Activated CD4-positive, alpha-beta T cell treated with anti-CD3 and anti-CD28 coated beads, Interleukin-2, amount 50 U/mL, for 16 hours (primary cell): ENCODE data around the gene INHBB.

Experiments used
- DNase-seq: peaks from one replicate; pipeline ENCODE4 v3.0.0-alpha.2; 2020

Gene INHBB

DNA sequence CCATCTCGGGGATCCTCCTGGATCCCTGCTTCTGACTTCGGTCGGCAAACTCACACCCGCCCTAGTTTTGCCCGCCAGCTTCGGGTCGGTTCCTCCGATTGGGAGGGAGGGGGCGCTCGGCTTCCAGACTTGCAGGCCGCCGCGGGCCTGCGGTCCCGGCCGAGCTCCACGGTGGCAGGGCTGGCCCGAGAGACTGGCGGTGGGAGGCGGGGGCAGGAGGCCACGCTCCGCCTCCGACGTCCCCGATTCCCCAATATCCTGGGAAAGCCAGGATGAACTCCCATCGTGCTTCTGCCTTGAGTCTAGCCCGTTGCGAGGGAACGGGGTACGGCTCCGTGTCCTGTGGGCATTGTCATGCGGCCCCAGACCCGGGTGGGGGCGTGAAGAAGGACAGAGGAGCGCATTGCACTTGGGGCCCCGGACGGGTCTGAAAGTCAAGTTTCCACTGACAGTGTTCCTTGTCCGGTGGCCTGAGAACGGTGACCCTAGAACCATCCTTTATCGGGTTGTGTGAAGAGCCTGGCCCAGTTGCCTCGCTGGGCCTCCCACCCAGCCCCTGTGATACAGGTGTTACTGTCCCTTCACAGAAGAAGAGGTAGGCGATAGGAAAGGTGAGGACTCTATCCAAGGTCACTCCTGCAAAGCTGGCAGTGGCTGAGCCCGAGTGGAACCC is 2.4 kb upstream of the INHBB start:
- DNase-seq = peak; percentile 64

DNA sequence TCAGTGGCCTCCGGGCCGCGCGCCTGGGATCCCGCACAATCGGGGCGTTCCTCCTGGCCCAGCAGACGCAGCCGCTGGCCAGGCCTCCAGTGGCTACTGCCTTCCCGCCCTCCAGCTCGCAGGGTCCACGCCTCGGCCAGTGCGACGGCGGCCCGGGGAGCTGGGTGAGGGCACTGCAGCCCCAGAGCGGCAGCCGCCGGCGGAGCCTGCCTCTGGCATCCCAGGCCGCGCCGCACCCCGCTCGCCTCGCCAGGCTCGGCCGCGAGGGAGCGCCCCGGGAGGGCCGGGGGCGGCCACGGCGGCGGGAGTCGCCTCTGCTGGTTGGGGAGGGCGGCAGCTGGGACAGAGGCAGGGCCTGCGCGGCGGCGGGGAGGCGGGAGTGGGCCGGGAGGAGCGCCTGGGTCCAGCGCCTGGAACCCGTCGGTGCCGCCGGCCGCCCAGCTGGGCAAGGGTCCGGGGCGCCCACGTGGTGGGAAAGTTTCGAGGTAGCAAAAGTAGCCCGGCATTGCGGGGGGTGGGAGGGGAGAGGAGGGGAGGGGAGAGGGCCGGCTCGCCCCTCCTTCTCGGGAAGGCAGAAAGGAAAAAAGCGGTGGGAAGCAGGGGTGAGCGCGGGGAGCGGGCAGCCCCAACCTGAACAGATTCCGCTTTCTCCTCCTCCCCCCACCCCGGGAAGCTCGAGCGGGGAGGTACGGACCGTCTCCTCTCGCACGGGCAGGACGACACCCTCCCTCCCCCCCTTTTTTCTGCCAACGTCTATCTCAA is 1.5 kb upstream of the INHBB start:
- DNase-seq = no peak

DNA sequence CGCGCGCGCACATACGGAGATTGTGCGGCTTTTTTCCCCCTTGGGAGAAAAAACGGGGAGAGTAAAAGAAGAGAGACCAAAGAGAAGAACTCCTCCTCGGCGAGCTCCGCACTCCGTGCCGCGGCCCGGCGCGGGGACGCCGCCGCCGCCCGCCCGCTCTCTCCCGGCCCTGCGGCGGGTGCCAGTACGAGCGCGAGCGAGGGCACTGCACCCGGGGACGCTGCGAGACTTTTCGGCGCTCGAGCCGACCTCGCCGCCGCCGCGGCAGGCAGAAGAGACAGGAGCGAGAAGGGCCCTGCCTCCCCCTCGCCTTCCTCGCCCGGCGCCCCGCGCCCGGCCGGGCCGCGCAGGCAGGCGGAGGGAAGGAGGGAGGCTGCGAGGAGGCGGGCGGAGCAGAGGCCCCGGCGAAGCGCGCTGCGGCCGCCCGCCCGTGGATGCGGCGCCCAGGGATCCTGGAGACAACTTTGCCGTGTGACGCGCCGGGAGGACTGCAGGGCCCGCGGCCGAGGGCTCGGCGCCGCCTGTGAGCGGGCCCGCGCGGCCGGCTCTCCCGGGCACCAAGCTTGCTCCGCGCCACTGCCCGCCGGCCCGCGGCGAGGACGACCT is 857 bp upstream of the INHBB start:
- peak; percentile 18 for DNase-seq

DNA sequence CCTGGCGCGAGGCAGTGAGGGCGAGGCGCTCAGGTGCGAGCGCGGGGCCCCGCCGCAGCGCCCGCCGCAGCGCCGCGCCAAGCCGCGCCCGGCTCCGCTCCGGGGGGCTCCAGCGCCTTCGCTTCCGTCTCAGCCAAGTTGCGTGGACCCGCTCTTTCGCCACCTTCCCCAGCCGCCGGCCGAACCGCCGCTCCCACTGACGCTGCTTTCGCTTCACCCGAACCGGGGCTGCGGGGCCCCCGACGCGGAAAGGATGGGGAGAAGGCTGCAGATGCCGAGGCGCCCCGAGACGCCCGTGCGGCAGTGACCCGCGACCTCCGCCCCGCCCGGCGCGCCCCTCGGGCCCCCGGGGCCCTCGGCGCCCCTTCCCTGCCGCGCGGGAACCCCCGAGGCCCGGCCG is 328 bp upstream of the INHBB start:
- DNase-seq = no peak

DNA sequence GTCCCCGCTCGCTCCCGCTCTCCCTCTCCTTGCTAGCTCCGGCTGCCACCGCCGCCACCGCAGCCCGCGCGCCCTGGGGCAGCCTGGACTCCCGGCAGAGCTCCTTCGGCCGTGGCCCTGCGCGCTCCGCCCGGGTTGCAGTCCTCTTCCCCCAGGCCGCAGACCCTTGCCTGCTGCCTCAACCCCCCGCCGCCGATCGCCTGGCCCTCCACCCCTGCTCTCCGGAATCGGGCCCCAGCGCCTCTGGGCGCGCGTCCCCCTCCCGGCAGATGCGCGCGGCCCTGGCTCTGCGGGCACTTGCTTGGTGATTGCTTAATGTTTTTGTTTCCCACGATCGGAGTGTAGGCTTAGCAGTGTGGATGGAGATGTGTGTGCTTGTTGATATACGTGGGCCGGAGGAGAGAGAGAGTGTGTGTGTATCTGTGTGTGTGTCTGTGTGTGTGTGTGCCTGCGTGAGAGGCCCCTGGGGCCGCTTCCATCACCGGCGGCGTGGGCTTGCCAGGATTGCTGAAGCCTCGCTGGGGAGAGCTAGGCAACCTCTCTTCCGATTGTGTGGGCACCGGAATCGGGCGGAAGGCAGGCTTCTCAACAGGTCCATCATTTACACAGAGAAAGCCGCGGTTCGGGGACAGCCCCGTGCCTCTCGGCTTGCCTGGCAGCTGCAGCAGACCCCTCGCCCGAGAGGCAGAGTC is 877 bp downstream of the INHBB start:
- no peak for DNase-seq

DNA sequence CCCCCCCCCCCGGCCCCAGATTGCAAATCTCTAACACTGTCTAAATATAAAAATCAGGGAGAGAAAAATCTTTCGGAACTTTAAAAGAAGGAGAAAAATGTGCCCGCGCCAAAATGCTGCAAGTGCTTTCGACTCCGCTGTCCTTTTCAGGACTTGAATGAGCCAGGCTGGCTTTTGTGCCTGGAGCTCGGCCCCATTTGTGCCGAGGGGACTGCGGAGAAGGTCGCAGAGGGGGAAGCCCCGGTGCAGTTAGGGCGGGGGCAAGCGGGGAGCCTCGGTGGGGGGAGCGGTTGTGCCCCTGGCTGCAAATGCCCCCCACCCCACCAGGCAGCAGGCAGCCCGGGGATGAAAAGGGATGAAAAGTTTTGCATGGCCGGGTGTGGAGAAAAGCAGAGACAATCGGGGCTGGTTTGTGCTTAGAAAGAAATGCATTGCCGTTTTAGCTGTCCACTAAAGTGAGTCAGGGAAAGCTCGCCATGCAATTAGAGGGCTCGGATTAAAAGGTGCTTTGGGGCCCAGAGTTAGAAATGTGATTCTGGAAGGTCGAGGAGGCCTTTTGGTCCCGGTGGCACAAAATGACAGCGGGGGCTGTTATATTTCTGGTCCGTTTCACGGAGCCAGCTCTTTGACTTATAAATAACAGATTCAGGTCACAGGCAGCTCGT is 1.6 kb downstream of the INHBB start:
- no peak for DNase-seq

DNA sequence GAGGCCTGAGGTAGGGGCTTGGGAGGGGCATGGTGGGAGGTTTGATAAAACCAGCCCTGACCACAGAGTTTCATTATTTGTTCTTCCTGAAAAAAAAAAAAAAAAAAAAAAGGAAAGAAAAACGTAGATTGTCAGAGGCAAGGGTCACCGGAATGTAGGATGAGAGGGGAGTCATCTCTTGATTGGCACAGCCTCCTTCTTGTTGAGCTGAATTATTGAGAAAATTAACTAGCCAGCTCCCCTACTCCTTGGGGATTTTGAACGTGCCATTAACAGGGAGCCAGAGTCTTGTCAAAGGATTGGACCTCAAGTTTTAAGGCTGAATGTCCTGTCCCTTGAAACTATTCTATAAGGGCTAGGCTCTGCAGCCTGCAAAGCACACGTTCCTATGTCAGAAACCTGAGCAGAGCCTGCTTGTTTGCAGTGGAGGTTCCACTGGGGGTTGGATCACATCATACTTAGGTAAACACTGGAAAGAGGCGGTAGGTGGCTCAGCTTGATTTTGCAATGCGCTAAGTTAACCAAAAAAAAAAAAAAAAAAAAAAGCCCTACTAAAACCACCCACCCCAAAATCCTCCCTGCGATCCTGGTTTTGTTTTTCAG is 2.3 kb downstream of the INHBB start:
- no peak for DNase-seq

DNA sequence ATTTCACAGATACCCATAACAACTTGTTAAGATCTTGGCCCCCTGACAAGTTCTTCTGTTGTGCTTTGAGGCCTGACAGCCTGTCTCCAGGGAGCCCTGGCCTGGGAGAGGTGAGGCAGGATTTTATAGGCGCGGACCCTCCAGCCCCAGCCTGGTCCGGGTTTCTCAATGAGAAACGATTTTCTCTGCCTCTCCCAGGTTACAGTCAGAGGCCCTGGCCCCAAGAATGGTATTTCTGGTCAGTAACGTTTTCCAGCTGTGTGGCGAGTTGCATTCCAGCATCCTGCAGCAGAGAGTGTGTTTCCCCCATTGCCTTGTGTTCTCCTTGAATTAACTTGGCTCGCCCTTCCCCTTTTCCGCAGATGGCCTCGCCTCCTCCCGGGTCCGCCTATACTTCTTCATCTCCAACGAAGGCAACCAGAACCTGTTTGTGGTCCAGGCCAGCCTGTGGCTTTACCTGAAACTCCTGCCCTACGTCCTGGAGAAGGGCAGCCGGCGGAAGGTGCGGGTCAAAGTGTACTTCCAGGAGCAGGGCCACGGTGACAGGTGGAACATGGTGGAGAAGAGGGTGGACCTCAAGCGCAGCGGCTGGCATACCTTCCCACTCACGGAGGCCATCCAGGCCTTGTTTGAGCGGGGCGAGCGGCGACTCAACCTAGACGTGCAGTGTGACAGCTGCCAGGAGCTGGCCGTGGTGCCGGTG is 3.0 kb downstream of the INHBB start:
- DNase-seq = no peak

DNA sequence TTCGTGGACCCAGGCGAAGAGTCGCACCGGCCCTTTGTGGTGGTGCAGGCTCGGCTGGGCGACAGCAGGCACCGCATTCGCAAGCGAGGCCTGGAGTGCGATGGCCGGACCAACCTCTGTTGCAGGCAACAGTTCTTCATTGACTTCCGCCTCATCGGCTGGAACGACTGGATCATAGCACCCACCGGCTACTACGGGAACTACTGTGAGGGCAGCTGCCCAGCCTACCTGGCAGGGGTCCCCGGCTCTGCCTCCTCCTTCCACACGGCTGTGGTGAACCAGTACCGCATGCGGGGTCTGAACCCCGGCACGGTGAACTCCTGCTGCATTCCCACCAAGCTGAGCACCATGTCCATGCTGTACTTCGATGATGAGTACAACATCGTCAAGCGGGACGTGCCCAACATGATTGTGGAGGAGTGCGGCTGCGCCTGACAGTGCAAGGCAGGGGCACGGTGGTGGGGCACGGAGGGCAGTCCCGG is 3.5 kb downstream of the INHBB start:
- DNase-seq = no peak

DNA sequence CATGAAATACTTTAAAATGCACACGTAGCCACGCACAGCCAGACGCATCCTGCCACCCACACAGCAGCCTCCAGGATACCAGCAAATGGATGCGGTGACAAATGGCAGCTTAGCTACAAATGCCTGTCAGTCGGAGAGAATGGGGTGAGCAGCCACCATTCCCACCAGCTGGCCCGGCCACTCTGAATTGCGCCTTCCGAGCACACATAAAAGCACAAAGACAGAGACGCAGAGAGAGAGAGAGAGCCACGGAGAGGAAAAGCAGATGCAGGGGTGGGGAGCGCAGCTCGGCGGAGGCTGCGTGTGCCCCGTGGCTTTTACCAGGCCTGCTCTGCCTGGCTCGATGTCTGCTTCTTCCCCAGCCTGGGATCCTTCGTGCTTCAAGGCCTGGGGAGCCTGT is 4.1 kb downstream of the INHBB start:
- no peak for DNase-seq

DNA sequence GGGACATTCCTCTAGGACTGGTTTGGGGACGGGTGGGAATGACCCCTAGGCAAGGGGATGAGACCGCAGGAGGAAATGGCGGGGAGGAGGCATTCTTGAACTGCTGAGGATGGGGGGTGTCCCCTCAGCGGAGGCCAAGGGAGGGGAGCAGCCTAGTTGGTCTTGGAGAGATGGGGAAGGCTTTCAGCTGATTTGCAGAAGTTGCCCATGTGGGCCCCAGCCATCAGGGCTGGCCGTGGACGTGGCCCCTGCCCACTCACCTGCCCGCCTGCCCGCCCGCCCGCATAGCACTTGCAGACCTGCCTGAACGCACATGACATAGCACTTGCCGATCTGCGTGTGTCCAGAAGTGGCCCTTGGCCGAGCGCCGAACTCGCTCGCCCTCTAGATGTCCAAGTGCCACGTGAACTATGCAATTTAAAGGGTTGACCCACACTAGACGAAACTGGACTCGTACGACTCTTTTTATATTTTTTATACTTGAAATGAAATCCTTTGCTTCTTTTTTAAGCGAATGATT is 4.9 kb downstream of the INHBB start:
- DNase-seq = no peak

DNA sequence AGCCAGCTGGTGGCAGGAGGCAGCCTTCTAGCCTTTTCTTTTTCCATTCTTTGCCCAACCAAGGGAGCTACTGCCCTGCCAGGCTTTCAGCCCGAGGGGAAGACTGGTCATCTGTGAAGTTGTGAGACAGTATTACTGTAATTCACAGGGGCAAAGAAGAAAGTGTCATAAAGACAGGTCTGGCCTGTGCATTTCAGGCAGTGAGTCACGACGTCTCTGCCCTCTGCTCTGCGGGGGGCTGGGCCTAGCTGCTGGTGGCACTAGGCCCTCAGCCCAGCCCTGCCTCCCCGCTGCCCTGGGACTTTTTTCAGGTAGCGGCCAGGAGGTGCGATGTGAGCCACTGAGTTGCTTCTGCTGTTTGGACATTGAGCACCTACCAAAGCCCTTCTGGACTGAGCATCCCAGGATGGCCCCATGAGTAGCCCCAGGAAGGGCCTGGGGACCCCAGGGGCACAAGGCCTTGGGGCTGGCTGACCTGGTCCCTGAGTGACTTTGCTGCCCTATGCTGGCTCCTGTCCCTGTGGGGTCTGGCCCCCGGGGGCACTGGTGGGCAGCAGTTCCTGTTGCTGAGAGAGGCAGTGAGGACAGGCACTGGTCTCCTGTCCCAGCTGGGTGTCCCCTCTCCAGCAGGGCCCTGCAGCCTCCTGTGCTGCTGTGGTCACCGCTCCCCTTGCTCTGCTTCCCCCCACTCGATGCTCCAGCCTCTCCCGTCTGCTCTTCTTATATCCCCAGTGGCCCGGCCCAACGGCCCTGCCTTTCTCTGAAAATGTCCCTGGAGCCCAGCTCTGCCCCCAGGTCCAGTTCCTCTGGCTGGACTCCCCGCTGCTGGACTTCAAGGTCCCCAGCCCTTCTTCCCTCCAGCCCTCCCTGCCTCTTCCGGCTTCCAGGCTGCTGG is 7.0 kb downstream of the INHBB start:
- no peak for DNase-seq

DNA sequence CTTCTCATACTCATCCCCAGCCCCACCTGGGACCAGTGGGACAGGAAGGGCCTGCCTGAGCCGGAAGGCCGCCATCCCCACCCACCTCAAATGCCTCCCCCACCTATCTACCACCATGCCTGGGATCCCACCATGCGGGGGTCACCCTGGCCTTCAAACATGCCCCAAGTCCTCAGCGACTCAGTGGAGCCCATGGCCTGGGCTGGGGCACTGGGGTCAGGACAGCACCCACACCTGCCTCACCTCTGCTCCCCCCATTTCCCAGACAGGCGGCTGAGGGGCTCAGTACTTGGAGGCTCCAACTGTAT is 7.6 kb downstream of the INHBB start:
- no peak for DNase-seq

DNA sequence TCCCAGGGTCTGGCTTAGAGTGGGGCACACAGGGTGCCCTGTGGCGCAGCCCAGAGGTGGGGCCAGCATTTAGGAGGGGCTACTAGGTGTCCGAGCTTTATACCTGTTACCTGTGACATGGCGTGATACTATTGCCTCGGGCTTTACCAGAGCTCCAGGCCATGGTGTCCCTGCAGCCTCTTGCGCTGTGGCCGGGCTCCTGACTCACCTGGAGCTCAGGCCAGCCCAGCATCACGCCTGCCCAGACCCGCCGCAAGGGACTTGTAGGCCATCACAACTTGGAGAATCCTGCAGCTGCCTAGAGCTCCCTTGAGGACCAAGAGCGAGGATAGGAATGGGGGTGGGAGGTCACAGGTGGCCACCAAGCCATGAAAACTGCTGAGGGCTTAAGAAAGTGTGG is 8.0 kb downstream of the INHBB start:
- no peak for DNase-seq

DNA sequence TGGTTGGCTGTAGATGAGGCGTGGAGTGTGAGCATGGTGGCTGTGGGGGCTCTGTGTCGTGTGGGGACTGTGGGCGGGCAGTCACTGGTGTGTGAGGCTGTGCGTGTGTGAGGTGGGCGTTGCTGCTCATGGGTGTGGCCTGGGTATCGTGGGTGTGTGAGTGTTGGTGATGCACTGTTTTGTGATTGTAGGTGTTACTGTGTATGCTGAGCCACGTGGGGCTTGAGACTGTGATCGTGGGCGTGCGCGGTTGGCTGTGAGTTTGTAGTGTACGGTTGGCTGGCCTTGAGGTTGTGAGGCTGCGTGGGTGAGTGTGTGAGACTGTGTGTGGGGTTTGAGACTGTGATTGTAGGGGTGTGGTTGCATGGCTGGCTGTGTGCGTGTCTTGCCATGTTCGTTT is 8.5 kb downstream of the INHBB start:
- no peak for DNase-seq

DNA sequence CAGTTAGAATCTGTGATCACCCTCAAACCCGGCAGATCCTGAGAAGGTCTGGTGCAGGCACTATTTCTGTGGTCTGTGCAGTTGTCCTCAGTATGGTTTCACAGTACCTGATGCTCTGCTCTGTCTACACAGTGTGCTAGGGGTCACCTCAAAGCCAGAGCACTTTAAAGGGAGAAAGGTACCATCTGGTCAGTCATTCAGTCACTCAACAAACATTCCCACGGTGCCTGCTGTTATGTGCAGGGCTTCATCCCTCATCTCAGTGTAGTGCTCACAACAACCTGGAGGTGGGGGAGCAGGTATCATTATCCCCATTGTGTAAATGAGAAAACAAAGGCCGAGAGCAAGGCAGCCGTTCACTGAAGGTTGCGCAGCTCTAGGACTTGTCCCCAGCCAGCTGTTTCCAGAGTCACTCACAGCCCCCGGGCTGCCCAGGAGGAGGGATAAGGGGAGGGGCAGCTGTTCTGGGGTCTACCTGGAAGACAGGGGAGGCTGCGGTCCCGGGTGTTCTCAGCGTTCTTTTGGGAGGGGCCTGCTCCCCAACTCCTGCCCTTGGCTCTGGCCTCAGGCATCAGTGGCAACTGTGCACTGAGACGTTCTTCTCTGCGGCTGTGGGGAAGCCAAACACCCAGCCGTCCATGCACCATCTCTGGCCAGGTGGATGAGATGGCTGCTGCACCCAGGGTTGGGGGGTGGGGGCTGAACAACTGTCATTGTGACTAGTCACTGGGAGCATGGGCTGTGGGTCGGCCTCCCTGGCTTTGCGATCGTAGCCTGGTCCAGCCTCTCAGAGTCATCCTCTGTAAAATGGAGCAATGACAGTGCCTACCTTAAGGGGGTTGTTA is 9.2 kb downstream of the INHBB start:
- no peak for DNase-seq

DNA sequence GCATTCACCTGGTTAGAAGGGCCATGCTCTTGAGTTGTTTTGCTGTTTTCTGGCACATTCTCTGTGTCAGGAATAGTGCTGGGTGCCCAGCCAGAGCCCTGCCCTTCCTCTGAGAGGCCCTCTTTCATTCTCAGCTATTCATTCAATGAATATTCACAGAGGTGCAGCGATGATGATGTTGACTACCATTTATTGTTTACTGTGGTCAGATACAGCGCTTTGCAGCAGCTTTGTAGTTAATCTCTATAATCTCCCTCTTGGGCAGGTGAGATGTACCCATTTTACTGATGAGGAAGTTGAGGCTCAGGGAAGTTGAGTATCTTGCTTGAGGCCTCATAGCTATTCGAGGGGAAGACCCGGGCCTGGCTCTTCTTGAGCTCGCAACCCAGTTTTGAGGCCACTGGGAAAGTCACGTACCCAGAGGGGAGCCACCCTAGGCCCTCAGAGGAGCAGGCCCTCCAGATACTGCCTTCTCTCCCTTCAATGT is 9.9 kb downstream of the INHBB start:
- no peak for DNase-seq

DNA sequence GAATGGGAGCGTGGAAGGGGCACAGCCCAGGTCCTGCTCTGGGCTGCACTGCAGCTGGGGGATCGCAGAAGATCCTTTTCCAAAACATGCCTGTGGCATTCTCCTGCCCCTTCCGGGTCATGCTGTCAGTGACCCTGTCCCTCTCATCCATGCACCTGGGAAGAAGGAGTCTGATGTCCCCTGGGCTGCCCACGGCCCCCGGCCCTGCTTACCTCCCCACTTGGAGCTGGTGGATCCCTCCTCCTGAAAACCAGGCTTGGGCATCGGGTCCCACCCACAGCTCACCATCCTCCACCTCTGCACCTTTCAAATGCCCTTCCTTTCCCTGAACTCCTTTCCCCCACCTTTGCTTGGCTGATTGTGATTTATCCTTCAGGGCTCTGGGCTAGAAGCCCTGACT is 11.8 kb downstream of the INHBB start:
- DNase-seq = no peak

DNA sequence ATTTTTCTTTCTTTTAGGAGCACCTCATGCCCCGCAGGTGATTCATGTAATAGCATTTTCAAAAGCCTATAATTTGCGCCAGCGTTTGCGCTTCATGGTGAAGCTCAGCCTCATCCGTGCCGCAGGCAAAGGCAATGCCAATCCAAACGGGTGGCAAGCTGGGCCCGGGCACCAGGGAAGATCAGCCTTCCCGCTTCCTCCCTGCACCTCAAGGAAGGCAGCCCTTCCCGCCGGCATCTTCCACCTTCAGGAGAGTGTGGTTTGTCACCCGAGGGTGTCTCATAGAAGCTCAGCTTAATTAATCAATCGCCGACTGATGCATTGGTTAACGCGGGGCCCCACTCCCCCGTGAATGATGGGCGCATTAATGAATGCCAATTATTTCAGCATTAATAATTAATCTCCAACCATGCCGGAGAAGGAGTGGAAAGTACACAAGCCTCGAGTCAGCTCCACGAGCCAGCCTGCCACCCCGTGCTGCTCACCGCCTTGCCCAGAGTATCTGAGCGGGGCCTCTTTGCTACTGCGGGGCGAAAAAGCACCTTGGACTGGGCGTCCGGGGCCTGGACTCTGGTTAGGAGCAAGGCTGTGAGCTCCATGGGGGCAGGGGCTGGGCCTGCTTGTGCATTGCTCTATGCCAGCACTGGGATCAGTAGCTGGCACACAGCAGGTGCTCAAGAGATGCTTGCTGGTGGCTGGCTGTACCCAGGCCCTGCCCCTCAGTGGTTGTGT is 13.0 kb downstream of the INHBB start:
- no peak for DNase-seq
